Hepatocyte (in vitro differentiated cells): ENCODE results near the gene STARD13. TPM values are rescaled to one million over a fixed set of nuclear protein-coding genes. Genes with fewer than 3 reads are reported as not detected.

ENCODE experiments used
- DNase-seq: peaks from one replicate; pipeline ENCODE4 v3.0.0-alpha.2; 2016; ENCODE audit warnings: low spot score
- H2AFZ ChIP-seq: fragments of 200-600 bp; sonication (generic); 2 replicates; pipeline ENCODE4 v1.6.0; 2016; ENCODE audit warnings: antibody characterized with exemption, mild to moderate bottlenecking
- H3K27ac ChIP-seq: fragments of 200-600 bp; sonication (generic); 2 replicates; pipeline ENCODE4 v1.5.1; 2016; ENCODE audit warnings: mild to moderate bottlenecking
- H3K27me3 ChIP-seq: fragments of 200-600 bp; sonication (generic); 2 replicates; pipeline ENCODE4 v1.6.1; 2016
- H3K36me3 ChIP-seq: fragments of 200-600 bp; sonication (generic); replicated peaks from 2 replicates; pipeline ENCODE4 v1.5.1; 2016; ENCODE audit warnings: low read depth; ENCODE audit not compliant: insufficient read depth
- H3K4me1 ChIP-seq: fragments of 200-600 bp; sonication (generic); 2 replicates; pipeline ENCODE4 v1.5.1; 2016; ENCODE audit warnings: mild to moderate bottlenecking, moderate library complexity; ENCODE audit not compliant: insufficient read depth
- H3K4me2 ChIP-seq: fragments of 200-600 bp; sonication (generic); 2 replicates; pipeline ENCODE4 v1.6.0; 2016
- H3K4me3 ChIP-seq: fragments of 200-600 bp; sonication (generic); 2 replicates; pipeline ENCODE4 v1.5.1; 2016; ENCODE audit warnings: mild to moderate bottlenecking
- H3K79me2 ChIP-seq: fragments of 200-600 bp; sonication (generic); 2 replicates; pipeline ENCODE4 v1.6.0; 2017; ENCODE audit warnings: mild to moderate bottlenecking
- H3K9me2 ChIP-seq: fragments of 200-600 bp; sonication (generic); replicated peaks from 2 replicates; pipeline ENCODE4 v1.6.0; 2017; ENCODE audit warnings: mild to moderate bottlenecking; ENCODE audit not compliant: insufficient read depth
- H3K9me3 ChIP-seq: fragments of 200-600 bp; sonication (generic); 2 replicates; pipeline ENCODE4 v1.5.1; 2016; ENCODE audit warnings: low read depth, mild to moderate bottlenecking
- H4K20me1 ChIP-seq: fragments of 200-600 bp; sonication (generic); 2 replicates; pipeline ENCODE4 v1.6.0; 2016; ENCODE audit warnings: mild to moderate bottlenecking; ENCODE audit not compliant: insufficient read depth, poor library complexity, severe bottlenecking
- EZH2 ChIP-seq: fragments of 200-600 bp; sonication (generic); IDR thresholded peaks from 2 replicates; pipeline ENCODE4 v1.6.1; 2016; ENCODE audit warnings: antibody characterized with exemption, mild to moderate bottlenecking, borderline replicate concordance
- EZH2phosphoT487 ChIP-seq: fragments of 200-600 bp; sonication (generic); IDR thresholded peaks from one replicate; pipeline ENCODE4 v1.6.1; 2018; ENCODE audit warnings: antibody characterized with exemption, mild to moderate bottlenecking, low read depth, moderate library complexity; ENCODE audit not compliant: unreplicated experiment, severe bottlenecking
- WGBS: methylation state at CpG from one replicate; pipeline ENCODE4 v1.1.6; 2016; ENCODE audit warnings: low lambda C conversion rate; ENCODE audit errors: missing lambda C conversion rate; 5-methylcytosine and 5-hydroxymethylcytosine counted together
- polyA plus RNA-seq: library from polyadenylated mRNA; unstranded; fragments of >200 nt; fragmentation: Nextera tagmentation; extraction: Ambion mirVana; gene quantifications from 2 replicates; pipeline ENCODE4 v1.2.1, GENCODE V29; 2016
- total RNA-seq: library from RNA; depleted of rRNA; stranded (reverse); fragments of >200 nt; gene quantifications from 2 replicates; pipeline ENCODE4 v1.2.3, GENCODE V29; 2014
- TF ChIP-seq, protein P1 (sequence below): fragments of 200-600 bp; sonication (generic); IDR thresholded peaks from 2 replicates; pipeline ENCODE4 v1.5.1; 2016; ENCODE audit warnings: antibody characterized with exemption, mild to moderate bottlenecking; ENCODE audit not compliant: poor library complexity

STARD13 gene
- total and polyA plus RNA-seq, 2 experiments from 2014 or later = 5.4 to 13.5 TPM

DNA sequence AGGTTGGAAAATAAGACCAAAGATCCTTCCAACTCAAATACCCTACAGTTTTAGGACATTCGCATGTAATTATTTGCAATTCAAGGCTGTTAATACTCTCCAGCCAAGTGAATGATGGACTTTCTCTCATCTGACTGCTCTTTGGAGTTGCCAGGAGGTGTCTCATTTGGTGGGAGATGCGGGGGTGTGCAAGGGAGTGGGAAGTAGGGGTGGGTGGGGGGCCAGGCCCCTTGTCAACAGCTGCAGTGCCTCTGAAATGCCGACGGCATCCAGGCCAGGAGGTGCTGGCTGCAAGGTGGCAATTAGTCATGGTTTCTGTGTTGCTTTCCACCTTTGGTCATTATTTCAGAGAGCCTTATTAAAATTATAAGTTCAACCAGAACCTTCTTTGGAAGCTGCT is 147.8 kb downstream of the STARD13 start:
- 86% methylated on average over 4 of the region's 4 CpGs for WGBS

DNA sequence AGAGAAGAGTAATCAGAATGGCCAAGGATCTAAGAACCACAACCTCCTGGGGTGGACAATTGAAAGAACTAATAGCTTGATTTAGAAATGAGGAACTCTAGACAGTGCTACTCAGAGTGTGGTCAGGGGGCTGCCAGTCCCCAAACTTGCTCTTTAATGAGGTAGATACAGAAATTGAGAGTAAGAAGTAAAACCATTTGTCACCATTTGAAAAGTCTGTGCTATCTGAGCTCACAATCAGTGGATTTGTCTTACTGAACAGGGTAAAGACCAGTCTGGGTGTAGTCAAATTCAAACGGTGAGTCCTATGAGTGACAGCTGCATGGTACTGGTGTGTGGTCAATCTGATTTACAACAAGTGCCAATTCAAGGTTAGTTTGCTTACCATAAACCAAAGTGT is 150.5 kb downstream of the STARD13 start:
- Histone ChIP-seq H3K9me2 (no peaks in the 10 kb centered on the region), H3K27me3 (no peaks in the 10 kb centered on the region), H4K20me1 (no peaks in the 10 kb centered on the region), H3K4me2 (no peak overlapping the region), H3K9me3 (no peaks in the 10 kb centered on the region), H3K4me3 (no peak overlapping the region), H3K27ac (no peak overlapping the region), H3K79me2 (no peaks in the 10 kb centered on the region), H3K4me1 (no peaks in the 10 kb centered on the region), H2AFZ (no peak overlapping the region), H3K36me3 (no peaks in the 10 kb centered on the region)
- DNase-seq = no peak
- WGBS = 64% methylated on average over 1 of the region's 1 CpG
- TF ChIP-seq EZH2phosphoT487 = no peak
- no peak for TF ChIP-seq EZH2
- TF ChIP-seq, protein P1, sequence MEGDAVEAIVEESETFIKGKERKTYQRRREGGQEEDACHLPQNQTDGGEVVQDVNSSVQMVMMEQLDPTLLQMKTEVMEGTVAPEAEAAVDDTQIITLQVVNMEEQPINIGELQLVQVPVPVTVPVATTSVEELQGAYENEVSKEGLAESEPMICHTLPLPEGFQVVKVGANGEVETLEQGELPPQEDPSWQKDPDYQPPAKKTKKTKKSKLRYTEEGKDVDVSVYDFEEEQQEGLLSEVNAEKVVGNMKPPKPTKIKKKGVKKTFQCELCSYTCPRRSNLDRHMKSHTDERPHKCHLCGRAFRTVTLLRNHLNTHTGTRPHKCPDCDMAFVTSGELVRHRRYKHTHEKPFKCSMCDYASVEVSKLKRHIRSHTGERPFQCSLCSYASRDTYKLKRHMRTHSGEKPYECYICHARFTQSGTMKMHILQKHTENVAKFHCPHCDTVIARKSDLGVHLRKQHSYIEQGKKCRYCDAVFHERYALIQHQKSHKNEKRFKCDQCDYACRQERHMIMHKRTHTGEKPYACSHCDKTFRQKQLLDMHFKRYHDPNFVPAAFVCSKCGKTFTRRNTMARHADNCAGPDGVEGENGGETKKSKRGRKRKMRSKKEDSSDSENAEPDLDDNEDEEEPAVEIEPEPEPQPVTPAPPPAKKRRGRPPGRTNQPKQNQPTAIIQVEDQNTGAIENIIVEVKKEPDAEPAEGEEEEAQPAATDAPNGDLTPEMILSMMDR = no peak

More for the DNA sequence above, 147.8 kb downstream of the STARD13 start:
- H2AFZ ChIP-seq = no peak overlapping the region
- no peaks in the 10 kb centered on the region for H3K9me2 ChIP-seq
- no peaks in the 10 kb centered on the region for H3K36me3 ChIP-seq
- no peaks in the 10 kb centered on the region for H3K9me3 ChIP-seq
- no peaks in the 10 kb centered on the region for H3K79me2 ChIP-seq
- no peaks in the 10 kb centered on the region for H3K4me1 ChIP-seq
- H3K4me3 ChIP-seq = no peak overlapping the region
- no peak for DNase-seq
- H4K20me1 ChIP-seq = no peaks in the 10 kb centered on the region
- TF ChIP-seq EZH2phosphoT487 = no peak
- no peaks in the 10 kb centered on the region for H3K27me3 ChIP-seq
- H3K4me2 ChIP-seq = no peak overlapping the region
- no peak overlapping the region for H3K27ac ChIP-seq

DNA sequence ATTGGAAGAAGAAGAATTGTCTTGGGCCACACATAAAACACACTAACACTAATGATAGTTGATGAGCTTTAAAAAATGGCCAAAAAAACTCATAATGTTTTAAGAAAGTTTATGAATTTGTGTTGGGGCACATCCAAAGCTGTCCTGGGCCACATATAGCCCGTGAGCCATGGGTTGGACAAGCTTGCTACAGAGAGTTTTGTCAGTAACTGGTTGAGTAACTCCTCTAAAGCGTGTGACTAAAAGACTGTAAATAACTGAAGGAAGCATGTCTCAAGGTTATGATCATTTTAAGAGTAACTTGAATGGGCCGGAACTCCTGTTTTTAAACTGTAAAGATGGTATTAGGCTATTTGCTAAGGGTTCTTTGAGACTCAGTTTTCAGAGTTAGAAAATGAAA is 151.3 kb downstream of the STARD13 start:
- Histone ChIP-seq H3K9me3 (no peaks in the 10 kb centered on the region), H4K20me1 (no peaks in the 10 kb centered on the region), H3K4me3 (no peak overlapping the region), H3K36me3 (no peaks in the 10 kb centered on the region), H3K4me1 (no peaks in the 10 kb centered on the region), H3K27me3 (no peaks in the 10 kb centered on the region), H3K9me2 (no peaks in the 10 kb centered on the region), H3K4me2 (no peak overlapping the region), H3K27ac (no peak overlapping the region), H2AFZ (no peak overlapping the region), H3K79me2 (no peaks in the 10 kb centered on the region)
- DNase-seq = no peak
- WGBS = 95% methylated on average over 3 of the region's 3 CpGs
- TF ChIP-seq, protein P1 = no peak
- TF ChIP-seq EZH2phosphoT487 (no peak), EZH2 (no peak)

DNA sequence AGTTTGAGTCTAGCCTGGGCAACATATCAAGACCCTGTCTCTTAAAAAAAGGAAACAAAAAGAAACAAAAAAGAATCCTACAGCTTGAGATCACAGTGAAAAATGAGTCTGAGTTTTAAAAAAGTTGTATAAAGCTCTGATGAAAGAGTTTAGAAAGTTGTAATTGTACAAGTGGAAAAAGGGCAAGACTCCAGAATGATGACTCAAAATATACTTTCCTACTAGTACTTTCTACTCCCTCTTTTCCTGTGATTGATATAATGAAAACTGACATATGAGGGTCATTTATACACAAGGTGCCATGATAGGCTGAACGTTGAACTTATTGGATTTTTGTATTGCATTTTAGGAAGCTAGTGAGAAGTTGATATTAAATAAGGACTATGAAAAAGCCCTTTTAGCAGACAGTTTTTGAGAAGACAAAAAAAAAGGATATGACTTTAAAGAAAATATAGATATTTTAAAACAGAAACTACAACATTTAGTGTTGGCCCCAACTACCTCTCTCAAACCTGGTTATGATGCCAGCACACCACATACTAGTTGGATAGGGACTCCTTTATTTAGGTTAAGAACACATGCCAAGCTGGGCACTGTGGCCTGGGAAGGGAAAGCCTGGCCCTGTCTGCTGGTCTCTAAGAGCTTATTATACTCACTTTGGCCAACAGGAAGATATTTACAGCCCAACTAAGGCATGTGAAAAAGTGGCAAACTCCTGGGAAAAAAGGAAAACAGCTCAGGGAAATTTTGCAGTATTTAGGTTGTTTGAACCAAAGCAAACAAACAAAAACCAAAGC is 152.7 kb downstream of the STARD13 start:
- H3K9me3 ChIP-seq = no peaks in the 10 kb centered on the region
- no peaks in the 10 kb centered on the region for H4K20me1 ChIP-seq
- H3K9me2 ChIP-seq = no peaks in the 10 kb centered on the region
- no peak for TF ChIP-seq EZH2phosphoT487
- TF ChIP-seq EZH2 = no peak
- TF ChIP-seq, protein P1 = no peak
- no peaks in the 10 kb centered on the region for H3K79me2 ChIP-seq
- DNase-seq = no peak
- H3K4me2 ChIP-seq = no peak overlapping the region
- WGBS = 84% methylated on average over 1 of the region's 1 CpG
- no peak overlapping the region for H3K27ac ChIP-seq
- H3K36me3 ChIP-seq = no peaks in the 10 kb centered on the region
- H3K4me1 ChIP-seq = no peaks in the 10 kb centered on the region
- no peak overlapping the region for H3K4me3 ChIP-seq
- H2AFZ ChIP-seq = no peak overlapping the region
- no peaks in the 10 kb centered on the region for H3K27me3 ChIP-seq
